ENCODE measurements around the gene RAB9A. TPM values are rescaled to one million over a fixed set of nuclear protein-coding genes. Genes with fewer than 3 reads are reported as not detected.

RAB9A gene
- total and polyA plus RNA-seq, 2 of the 8 experiments (the other 6 are each of a cell fraction or from before 2014, with no cell fraction given), result 21.8 to 34.0 TPM

DNA sequence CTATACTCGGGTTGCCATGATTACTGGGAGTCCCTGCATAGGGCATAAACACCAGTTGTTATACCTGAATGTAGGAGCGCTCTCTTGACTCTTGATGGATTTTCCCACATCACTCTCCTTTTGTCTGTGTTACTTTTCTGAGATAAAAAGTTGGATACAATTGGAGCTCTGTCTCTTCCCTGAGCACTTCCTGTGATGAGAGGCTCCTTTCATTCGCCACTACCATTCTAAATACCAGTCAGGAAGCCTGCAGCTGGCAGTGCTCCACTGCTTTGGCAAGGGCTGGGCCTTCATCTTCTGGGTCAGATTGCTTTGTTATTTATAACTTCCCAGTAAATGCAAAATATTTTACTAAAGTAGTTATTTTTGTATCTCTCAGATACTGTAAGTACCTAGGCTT, 22.1 kb upstream of the RAB9A start:
- Histone ChIP-seq H3K9me3 (ENCODE audit: insufficient read depth in 2 of 2, low read depth in 1 of 2, low read length in 1 of 2) (no peaks in the 10 kb centered on the region), H2BK5ac (ENCODE audit: low read depth, low read length) (no peak overlapping the region), H3K9ac (replicated peaks in 1 of 4; ENCODE audit: extremely low read depth in 1 of 4, low read depth in 3 of 4, low read length in 3 of 4) (no peak overlapping the region), H3K4me3 (ENCODE audit: extremely low read depth in 1 of 4, insufficient read depth in 2 of 4, low read depth in 3 of 4, low read length in 4 of 4) (no peak overlapping the region), H3K4me1 (replicated peaks in 1 of 4; ENCODE audit: control insufficient read depth in 3 of 4, insufficient read depth in 4 of 4, low read length in 3 of 4) (no peaks in the 10 kb centered on the region), H4K8ac (ENCODE audit: extremely low read depth, insufficient read depth, low read length) (no peak overlapping the region), H2BK12ac (ENCODE audit: low read depth, low read length) (no peak overlapping the region), H3K27me3 (replicated peaks in 1 of 4; ENCODE audit: control insufficient read depth in 3 of 4, extremely low read depth in 1 of 4, insufficient read depth in 3 of 4, low read length in 3 of 4) (no peaks in the 10 kb centered on the region), H3K14ac (ENCODE audit: insufficient read length) (no peak overlapping the region), H3K23me2 (ENCODE audit: low read depth, low read length) (no peaks in the 10 kb centered on the region), H2BK20ac (ENCODE audit: low read length) (no peak overlapping the region), H4K91ac (replicated peaks; ENCODE audit: insufficient read length, low read length) (no peak overlapping the region), H3K27ac (ENCODE audit: low read depth, low read length) (no peak overlapping the region), H2BK120ac (replicated peaks; ENCODE audit: low read depth, low read length) (no peak overlapping the region), H2BK15ac (ENCODE audit: low read length) (no peak overlapping the region), H3K36me3 (ENCODE audit: control insufficient read depth in 2 of 4, insufficient read depth in 4 of 4, low read length in 3 of 4) (peaks cover 0 to 3% (median 0%) of the 10 kb centered on the region in 4 experiments; a peak in 4 of 8 replicates), H2AFZ (ENCODE audit: low read length) (no peak overlapping the region), H2AK5ac (ENCODE audit: low read depth, low read length) (no peak overlapping the region), H3K18ac (ENCODE audit: extremely low read depth, low read length) (no peak overlapping the region), H3K4me2 (ENCODE audit: insufficient read depth in 1 of 2, low read depth in 2 of 2, low read length in 2 of 2) (no peak overlapping the region), H4K20me1 (replicated peaks in 1 of 2; ENCODE audit: control insufficient read depth in 1 of 2, insufficient read depth in 2 of 2, low read length in 2 of 2) (no peaks in the 10 kb centered on the region), H3K56ac (replicated peaks; ENCODE audit: insufficient read length, low read depth, low read length) (no peak overlapping the region), H3K4ac (replicated peaks; ENCODE audit: insufficient read length, low read depth, low read length) (no peak overlapping the region), H3K79me2 (ENCODE audit: control insufficient read depth in 1 of 2, insufficient read depth in 2 of 2, low read length in 2 of 2) (no peaks in the 10 kb centered on the region), H3K79me1 (ENCODE audit: low read depth, low read length) (no peaks in the 10 kb centered on the region), H4K5ac (ENCODE audit: insufficient read length, low read depth, low read length) (no peak overlapping the region), H3K23ac (ENCODE audit: insufficient read length) (no peak overlapping the region)
- TF ChIP-seq ZNF274 (IDR thresholded peaks at IDR 0.05; ENCODE audit: borderline replicate concordance, extremely low read depth, low read length), result no peak
- no peak for TF ChIP-seq GTF2F1 (IDR thresholded peaks at IDR 0.05; ENCODE audit: borderline replicate concordance, low read depth, low read length)
- TF ChIP-seq ATF2 (IDR thresholded peaks at IDR 0.05; ENCODE audit: low read length), result no peak
- no peak for TF ChIP-seq EZH2 (IDR thresholded peaks at IDR 0.05; ENCODE audit: low read depth, low read length, severe bottlenecking)
- TF ChIP-seq TAF1 (IDR thresholded peaks at IDR 0.05; ENCODE audit: low read depth, low read length), result no peak
- TF ChIP-seq POLR2A (IDR thresholded peaks at IDR 0.05; ENCODE audit: control extremely low read depth in 1 of 2, low read depth in 2 of 2, low read length in 2 of 2), result no peak
- TF ChIP-seq SAP30 (IDR thresholded peaks at IDR 0.05; ENCODE audit: insufficient read depth, insufficient replicate concordance, low read length), result no peak
- TF ChIP-seq RAD21 (IDR thresholded peaks at IDR 0.05 in 1 of 2, conservative IDR thresholded peaks at IDR 0.05 in 1 of 2; ENCODE audit: low read depth in 2 of 2, low read length in 2 of 2), result no peak
- no peak for TF ChIP-seq CHD1 (IDR thresholded peaks at IDR 0.05; ENCODE audit: low read depth, low read length)
- TF ChIP-seq RBBP5 (IDR thresholded peaks at IDR 0.05; ENCODE audit: borderline replicate concordance, low read depth, low read length), result no peak
- TF ChIP-seq EGR1 (IDR thresholded peaks at IDR 0.05; ENCODE audit: borderline replicate concordance, low read depth, low read length), result no peak
- ChIA-PET CTCF (ENCODE audit: partially characterized antibody) (no interaction called here), POLR2A (ENCODE audit: partially characterized antibody) (no interaction called here)
- WGBS, 2 experiments (ENCODE audit: extremely low coverage in 1 of 2, insufficient coverage in 1 of 2, insufficient read length in 1 of 2, insufficient replicate concordance in 2 of 2, low coverage in 1 of 2, low lambda C conversion rate in 2 of 2, missing lambda C conversion rate in 1 of 2), result 100% methylated on average over 2 of the region's 3 CpGs; no CpG with 5 or more reads in 1 of the 2 experiments
- DNase-seq (ENCODE audit: low read depth in 1 of 2, low spot score in 2 of 2) (no peak), FAIRE-seq (no peak)

All from H1 (cell line).